Activated naive CD8-positive, alpha-beta T cell treated with anti-CD3 and anti-CD28 coated beads, Interleukin-2, amount 50 U/mL, for 16 hours (primary cell): ENCODE results near the gene HEG1.

ENCODE experiments used
- DNase-seq: peaks from one replicate; pipeline ENCODE4 v3.0.0-alpha.2; 2020; ENCODE audit warnings: low read depth, low spot score

The HEG1 gene

GRCh38 chr3:125014570-125015179 lies 41.1 kb downstream of the HEG1 start:
- no peak for DNase-seq

- DNase-seq: no peak
These were observed 42.7 kb downstream of the HEG1 start for GRCh38 chr3:125013095-125013494.

GRCh38 chr3:125011941-125012340 lies 43.9 kb downstream of the HEG1 start:
- DNase-seq: no peak

GRCh38 chr3:125010393-125010792 lies 45.4 kb downstream of the HEG1 start:
- DNase-seq: no peak

GRCh38 chr3:125008766-125009165 lies 47.0 kb downstream of the HEG1 start:
- no peak for DNase-seq

- DNase-seq: no peak
These were observed 49.5 kb downstream of the HEG1 start for GRCh38 chr3:125006291-125006731.

GRCh38 chr3:125005676-125006075 lies 50.1 kb downstream of the HEG1 start:
- no peak for DNase-seq

- DNase-seq: no peak
These were observed 50.6 kb downstream of the HEG1 start for GRCh38 chr3:125005222-125005621.

- no peak for DNase-seq
These were observed 51.8 kb downstream of the HEG1 start for GRCh38 chr3:125003859-125004595.

GRCh38 chr3:125003369-125003853 lies 52.4 kb downstream of the HEG1 start:
- no peak for DNase-seq

- DNase-seq: no peak
These were observed 53.1 kb downstream of the HEG1 start for GRCh38 chr3:125002414-125003368.

- no peak for DNase-seq
These were observed 54.0 kb downstream of the HEG1 start for GRCh38 chr3:125001557-125002413.

- DNase-seq: no peak
These were observed 55.1 kb downstream of the HEG1 start for GRCh38 chr3:125000661-125001060.

- DNase-seq: no peak
These were observed 55.8 kb downstream of the HEG1 start for GRCh38 chr3:124999897-125000435.

- no peak for DNase-seq
These were observed 56.5 kb downstream of the HEG1 start for GRCh38 chr3:124999317-124999716.

GRCh38 chr3:124998247-124998630 lies 57.6 kb downstream of the HEG1 start:
- no peak for DNase-seq

- DNase-seq: no peak
These were observed 58.2 kb downstream of the HEG1 start for GRCh38 chr3:124997303-124998246.

GRCh38 chr3:124995460-124995994 lies 60.3 kb downstream of the HEG1 start:
- peak; percentile 8 for DNase-seq

GRCh38 chr3:124993466-124993865 lies 62.3 kb downstream of the HEG1 start:
- DNase-seq: no peak
